HCT116 (cell line): ENCODE results near the gene STK32B. TPM values are rescaled to one million over a fixed set of nuclear protein-coding genes. Genes with fewer than 3 reads are reported as not detected.

ENCODE experiments used
- ATAC-seq: fragments of 200-7000 bp; cut with Tn5 transposase; 2 replicates; pipeline ENCODE4 v1.9.1; 2020; ENCODE audit warnings: mild to moderate bottlenecking, moderate library complexity
- BruUV-seq: library from RNA; stranded (reverse); fragments of 400-500 nt; replicated peaks from 2 replicates; lab custom pipeline; 2021; lab: Mats Ljungman, UMichigan
- CTCF ChIA-PET: fragments of 300-600 bp; sonication (Branson Sonifier 250); formaldehyde crosslinking; loops from one replicate; lab custom pipeline; 2021; ENCODE audit warnings: antibody characterized with exemption; lab: Charles Lee
- POLR2A ChIA-PET: fragments of 300-600, 350-600 bp; sonication (Branson Sonifier 250); formaldehyde crosslinking; loops from one replicate; lab custom pipeline; 2021; ENCODE audit warnings: antibody characterized with exemption; lab: Charles Lee
- RAD21 ChIA-PET, 2 experiments: fragments of 300-600 bp; sonication (Branson Sonifier 250); formaldehyde crosslinking; loops; one replicate each; lab custom pipeline; 2023; ENCODE audit warnings: low total read pairs in 2 of 2; ENCODE audit not compliant: uncharacterized antibody in 2 of 2, unreplicated experiment in 2 of 2, low non-redundant PET in 1 of 2; lab: Charles Lee
- DNase-seq: peaks from one replicate; pipeline ENCODE4 v3.0.0-alpha.2; 2010; ENCODE audit warnings: low read depth, low spot score
- H2AFZ ChIP-seq: fragments of 200-600 bp; shearing (Covaris generic), sonication (generic); 2 replicates; pipeline ENCODE4 v1.6.1; 2017; ENCODE audit warnings: low read depth, mixed run types, mixed read lengths, antibody characterized with exemption, low read length; ENCODE audit not compliant: poor library complexity, severe bottlenecking
- H3K27ac ChIP-seq: 2 replicates; pipeline ENCODE4 v1.5.1; 2012; ENCODE audit warnings: low read depth, low read length
- H3K27me3 ChIP-seq: fragments of 200-600 bp; sonication (generic); 2 replicates; pipeline ENCODE4 v1.6.1; 2016; ENCODE audit warnings: mixed run types, low read length, mixed read lengths; ENCODE audit not compliant: insufficient read depth
- H3K36me3 ChIP-seq, 2 experiments: fragments of 200-500 bp in 1 of 2; fragments of 200-600 bp in 1 of 2; sonication (Bioruptor generic) in 1 of 2; sonication (generic) in 1 of 2; 2 replicates each; pipeline versions ENCODE4 v1.5.1 to v1.6.1; 2014 to 2016; ENCODE audit warnings: low read length in 2 of 2, inconsistent platforms in 1 of 2, mixed read lengths in 1 of 2, mixed run types in 1 of 2; ENCODE audit not compliant: insufficient read depth in 2 of 2, control insufficient read depth in 1 of 2
- H3K4me1 ChIP-seq, 2 experiments: fragments of 200-600 bp in 1 of 2; sonication (generic) in 1 of 2; 2 replicates each; pipeline versions ENCODE4 v1.5.1 to v1.6.1; 2012 to 2017; ENCODE audit warnings: low read length in 2 of 2, inconsistent platforms in 1 of 2, mild to moderate bottlenecking in 1 of 2, mixed read lengths in 1 of 2, mixed run types in 1 of 2, moderate library complexity in 1 of 2; ENCODE audit not compliant: insufficient read depth in 2 of 2, control insufficient read depth in 1 of 2
- H3K4me2 ChIP-seq: fragments of 200-600 bp; sonication (generic); 2 replicates; pipeline ENCODE4 v1.6.1; 2017; ENCODE audit warnings: mixed run types, low read length, mixed read lengths
- H3K4me3 ChIP-seq, 2 experiments: fragments of 200-600 bp in 1 of 2; sonication (generic) in 1 of 2; replicated peaks in 1 of 2; 2 replicates each; pipeline ENCODE4 v1.5.1; 2011 to 2016; ENCODE audit warnings: low read length in 2 of 2, control low read depth in 1 of 2, low read depth in 1 of 2, mild to moderate bottlenecking in 1 of 2, mixed read lengths in 1 of 2, mixed run types in 1 of 2
- H3K79me2 ChIP-seq: fragments of 200-600 bp; sonication (generic); 2 replicates; pipeline ENCODE4 v1.6.1; 2017; ENCODE audit warnings: mild to moderate bottlenecking, mixed run types, low read length, moderate library complexity, mixed read lengths; ENCODE audit not compliant: insufficient read depth
- H3K9ac ChIP-seq: fragments of 200-600 bp; sonication (generic); 2 replicates; pipeline ENCODE4 v1.6.1; 2016; ENCODE audit warnings: low read length, mixed read lengths
- H3K9me2 ChIP-seq: fragments of 200-600 bp; sonication (generic), shearing (Covaris generic); 2 replicates; pipeline ENCODE4 v1.6.1; 2017; ENCODE audit warnings: mixed run types, mild to moderate bottlenecking, moderate library complexity; ENCODE audit not compliant: insufficient read depth
- H3K9me3 ChIP-seq, 2 experiments: fragments of 200-500 bp in 1 of 2; fragments of 200-600 bp in 1 of 2; sonication (Bioruptor generic) in 1 of 2; sonication (generic) in 1 of 2; 2 replicates each; pipeline ENCODE4 v1.6.1; 2014 to 2017; ENCODE audit warnings: low read length in 2 of 2, mixed read lengths in 2 of 2, inconsistent platforms in 1 of 2, low read depth in 1 of 2, mild to moderate bottlenecking in 1 of 2, mixed run types in 1 of 2, moderate library complexity in 1 of 2; ENCODE audit not compliant: control insufficient read depth in 1 of 2, insufficient read depth in 1 of 2
- H4K20me1 ChIP-seq: fragments of 200-600 bp; sonication (generic), shearing (Covaris generic); 2 replicates; pipeline ENCODE4 v1.6.1; 2017; ENCODE audit warnings: mixed run types, mild to moderate bottlenecking, moderate library complexity; ENCODE audit not compliant: insufficient read depth
- CBX3 ChIP-seq: IDR thresholded peaks from 2 replicates; pipeline ENCODE4 v1.6.1; 2012; ENCODE audit warnings: low read depth
- EGR1 ChIP-seq: IDR thresholded peaks from 2 replicates; pipeline ENCODE4 v1.6.1; 2012; ENCODE audit warnings: low read depth
- ELF1 ChIP-seq: IDR thresholded peaks from 2 replicates; pipeline ENCODE4 v1.6.1; 2012; ENCODE audit warnings: low read depth, borderline replicate concordance
- EZH2 ChIP-seq: fragments of 200-600 bp; sonication (generic); IDR thresholded peaks from 2 replicates; pipeline ENCODE4 v1.6.1; 2017; ENCODE audit warnings: antibody characterized with exemption, mixed run types
- EZH2phosphoT487 ChIP-seq: fragments of 200-600 bp; IDR thresholded peaks from 2 replicates; pipeline ENCODE4 v1.6.1; 2018; ENCODE audit warnings: antibody characterized with exemption, borderline replicate concordance
- FOSL1 ChIP-seq: IDR thresholded peaks from 2 replicates; pipeline ENCODE4 v1.6.1; 2012; ENCODE audit warnings: low read depth
- JUND ChIP-seq: IDR thresholded peaks from 2 replicates; pipeline ENCODE4 v1.6.1; 2012
- POLR2A ChIP-seq: IDR thresholded peaks from 2 replicates; pipeline ENCODE4 v1.7.0; 2011; ENCODE audit warnings: borderline replicate concordance; ENCODE audit not compliant: insufficient read depth, insufficient read length; ENCODE audit errors: extremely low read depth
- RAD21 ChIP-seq: IDR thresholded peaks from 2 replicates; pipeline ENCODE4 v1.6.1; 2012; ENCODE audit warnings: low read depth, mild to moderate bottlenecking
- SIN3A ChIP-seq: IDR thresholded peaks from 2 replicates; pipeline ENCODE4 v1.6.1; 2012; ENCODE audit warnings: low read depth
- SRF ChIP-seq: IDR thresholded peaks from 2 replicates; pipeline ENCODE4 v1.6.1; 2012; ENCODE audit warnings: low read depth
- TCF7L2 ChIP-seq: IDR thresholded peaks from 2 replicates; pipeline ENCODE4 v1.7.0; 2011; ENCODE audit warnings: borderline replicate concordance, inconsistent platforms; ENCODE audit not compliant: insufficient read depth, insufficient read length; ENCODE audit errors: extremely low read depth
- intact Hi-C: fragments of 100-400 bp; cut with micrococcal nuclease; formaldehyde crosslinking; loops from 2 replicates; pipeline ENCODE4 v1.10.0; 2022
- total RNA-seq: library from RNA; stranded (reverse); gene quantifications from one replicate; pipeline ENCODE4 v1.2.1, GENCODE V29; 2021; ENCODE audit not compliant: unreplicated experiment
- TF ChIP-seq, protein P1 (sequence below), 3 experiments: fragments of 200-600 bp in 1 of 3; sonication (generic) in 1 of 3; IDR thresholded peaks in 2 of 3; conservative IDR thresholded peaks in 1 of 3; 2 replicates each; pipeline ENCODE4 v1.5.1; 2012 to 2017; ENCODE audit warnings: low read depth in 2 of 3, low read length in 2 of 3, antibody characterized with exemption in 1 of 3, borderline replicate concordance in 1 of 3, control low read depth in 1 of 3, mild to moderate bottlenecking in 1 of 3, mixed read lengths in 1 of 3, mixed run types in 1 of 3, moderate library complexity in 1 of 3; ENCODE audit not compliant: insufficient read depth in 1 of 3

STK32B gene
- total RNA-seq, 1 experiment from 2014 or later = not detected

DNA sequence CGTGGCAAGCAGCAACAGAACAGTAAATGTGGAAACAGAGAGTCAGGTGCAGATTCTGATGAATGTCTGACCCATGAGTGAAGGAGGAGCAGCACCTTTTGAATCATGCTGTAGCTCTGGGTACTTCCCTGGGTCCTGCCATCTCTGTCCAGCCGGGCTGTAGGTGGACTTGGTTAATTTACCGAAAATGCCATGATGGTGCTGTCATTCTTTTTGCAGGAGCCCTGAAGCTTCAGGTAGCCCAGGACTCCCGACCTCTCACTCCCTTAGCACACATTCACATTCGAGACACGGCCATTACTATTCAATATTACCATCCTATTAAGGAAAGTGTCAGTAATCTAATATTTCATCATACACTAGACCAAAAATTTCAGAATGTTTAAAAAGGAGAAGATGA is 320.9 kb downstream of the STK32B start:
- intact Hi-C loops = no loop called here
- Histone ChIP-seq H3K27me3 (peaks cover 13% of the 10 kb centered on the region; the same call in 1 of the 2 replicates), H3K4me1 (peaks cover 0 to 22% of the 10 kb centered on the region in 2 experiments; a peak in 1 of 4 replicates), H3K9ac (no peak overlapping the region), H4K20me1 (no peaks in the 10 kb centered on the region), H2AFZ (no peak overlapping the region), H3K4me3 (no peak overlapping the region), H3K4me2 (0 out of 2 replicates have a peak overlapping the region, but pooled peaks have one; percentile 23), H3K27ac (no peak overlapping the region), H3K9me3 (no peaks in the 10 kb centered on the region), H3K79me2 (no peaks in the 10 kb centered on the region), H3K36me3 (no peaks in the 10 kb centered on the region), H3K9me2 (no peaks in the 10 kb centered on the region)
- DNase-seq (no peak), ATAC-seq (no peak)
- ChIA-PET POLR2A (no interaction called here), RAD21 (no interaction called here), CTCF (no interaction called here)
- TF ChIP-seq FOSL1 (no peak), SRF (no peak), EZH2 (no peak), POLR2A (no peak), SIN3A (no peak), ELF1 (no peak), TCF7L2 (no peak)
- no TSS peak for BruUV-seq

DNA sequence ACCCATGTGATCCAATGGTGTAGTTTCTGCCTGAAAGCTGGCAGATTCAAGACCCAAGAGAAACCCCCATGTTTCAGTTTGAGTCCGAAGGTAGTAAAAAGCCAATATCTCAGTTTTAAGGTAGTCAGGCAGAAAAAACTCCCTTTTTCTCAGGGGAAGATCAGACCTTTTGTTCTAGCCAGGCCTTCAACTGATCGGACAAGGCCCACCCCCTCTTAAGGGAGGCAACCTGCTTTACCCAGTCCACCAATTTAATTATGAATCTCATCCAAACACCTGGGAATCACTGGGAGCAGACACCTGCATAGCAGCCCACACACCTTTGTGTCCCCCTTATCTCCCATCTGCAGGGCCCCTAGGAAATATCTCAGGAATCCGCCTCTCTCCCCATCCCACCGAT is 322.0 kb downstream of the STK32B start:
- POLR2A ChIA-PET = no interaction called here
- no peak overlapping the region for H3K9ac ChIP-seq
- DNase-seq = no peak
- no peak overlapping the region for H3K4me2 ChIP-seq
- H2AFZ ChIP-seq = no peak overlapping the region
- H3K9me3 ChIP-seq = no peaks in the 10 kb centered on the region
- no peak overlapping the region for H3K4me3 ChIP-seq
- no peaks in the 10 kb centered on the region for H3K79me2 ChIP-seq
- no peaks in the 10 kb centered on the region for H3K9me2 ChIP-seq
- TF ChIP-seq CBX3 (no peak), JUND (no peak), EGR1 (no peak), RAD21 (no peak), EZH2phosphoT487 (no peak), ELF1 (no peak), EZH2 (no peak)
- TF ChIP-seq, protein P1, sequence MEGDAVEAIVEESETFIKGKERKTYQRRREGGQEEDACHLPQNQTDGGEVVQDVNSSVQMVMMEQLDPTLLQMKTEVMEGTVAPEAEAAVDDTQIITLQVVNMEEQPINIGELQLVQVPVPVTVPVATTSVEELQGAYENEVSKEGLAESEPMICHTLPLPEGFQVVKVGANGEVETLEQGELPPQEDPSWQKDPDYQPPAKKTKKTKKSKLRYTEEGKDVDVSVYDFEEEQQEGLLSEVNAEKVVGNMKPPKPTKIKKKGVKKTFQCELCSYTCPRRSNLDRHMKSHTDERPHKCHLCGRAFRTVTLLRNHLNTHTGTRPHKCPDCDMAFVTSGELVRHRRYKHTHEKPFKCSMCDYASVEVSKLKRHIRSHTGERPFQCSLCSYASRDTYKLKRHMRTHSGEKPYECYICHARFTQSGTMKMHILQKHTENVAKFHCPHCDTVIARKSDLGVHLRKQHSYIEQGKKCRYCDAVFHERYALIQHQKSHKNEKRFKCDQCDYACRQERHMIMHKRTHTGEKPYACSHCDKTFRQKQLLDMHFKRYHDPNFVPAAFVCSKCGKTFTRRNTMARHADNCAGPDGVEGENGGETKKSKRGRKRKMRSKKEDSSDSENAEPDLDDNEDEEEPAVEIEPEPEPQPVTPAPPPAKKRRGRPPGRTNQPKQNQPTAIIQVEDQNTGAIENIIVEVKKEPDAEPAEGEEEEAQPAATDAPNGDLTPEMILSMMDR (IDR thresholded peaks at IDR 0.05 in 2 of 3, conservative IDR thresholded peaks at IDR 0.05 in 1 of 3; ENCODE audit: borderline replicate concordance in 1 of 3, insufficient read depth in 1 of 3, low read depth in 2 of 3, low read length in 2 of 3) = no peak
- TF ChIP-seq, all 23 proteins: peak for 0
- peaks cover 13% of the 10 kb centered on the region; the same call in 1 of the 2 replicates for H3K27me3 ChIP-seq
- H4K20me1 ChIP-seq = no peaks in the 10 kb centered on the region
- no peak for ATAC-seq
- ChIA-PET CTCF (no interaction called here), RAD21 (no interaction called here)
- no peak overlapping the region for H3K27ac ChIP-seq
- H3K4me1 ChIP-seq = peaks cover 0 to 22% of the 10 kb centered on the region in 2 experiments; a peak in 1 of 4 replicates
- no peaks in the 10 kb centered on the region for H3K36me3 ChIP-seq
- intact Hi-C loops = no loop called here
- BruUV-seq = no TSS peak
